K562 (cell line): ENCODE data around the gene DDOST. TPM values are rescaled to one million over a fixed set of nuclear protein-coding genes. Genes with fewer than 3 reads are reported as not detected.

Experiments used
- ATAC-seq: fragments of 200-7000 bp; cut with Tn5 transposase; 3 replicates; pipeline ENCODE4 v1.9.1; 2020; ENCODE audit warnings: moderate library complexity
- BruUV-seq: library from RNA; stranded (reverse); fragments of 400-500 nt; replicated peaks from 2 replicates; lab custom pipeline; 2021; lab: Mats Ljungman, UMichigan
- CTCF ChIA-PET: fragments of 300-600 bp; formaldehyde crosslinking; extraction: SDS; loops from one replicate; lab custom pipeline; 2021; ENCODE audit warnings: low intra/inter-chr PET ratio; lab: Yijun Ruan, JAX
- POLR2A ChIA-PET: fragments of 300-600, 350-650 bp; sonication (Branson Sonifier 250); formaldehyde crosslinking; extraction: SDS; loops from one replicate; lab custom pipeline; 2021; ENCODE audit warnings: antibody characterized with exemption, inconsistent platforms; lab: Yijun Ruan, JAX
- DNase-seq, 4 experiments: peaks; one replicate each; pipeline versions ENCODE4 v3.0.0 to v3.0.0-alpha.2; 2011 to 2018; ENCODE audit warnings: low spot score in 3 of 4, mixed read lengths in 3 of 4; ENCODE audit errors: extremely low read depth in 1 of 4
- FAIRE-seq: peaks from 2 replicates; lab custom pipeline; 2011; peaks lifted over from hg19 to GRCh38; lab: Jason Lieb, UNC
- H2AFZ ChIP-seq: 2 replicates; pipeline ENCODE4 v1.6.0; 2011; ENCODE audit warnings: low read depth, low read length, control low read depth, inconsistent platforms
- H3K27ac ChIP-seq: fragments of 200-600 bp; 3 replicates; pipeline ENCODE4 v1.8.0; 2011; ENCODE audit warnings: low read depth, mild to moderate bottlenecking, control low read depth, inconsistent platforms, low read length, moderate library complexity, mixed read lengths; ENCODE audit errors: extremely low read depth
- H3K27me3 ChIP-seq, 2 experiments: fragments of 300-600 bp in 1 of 2; 2 replicates in 1 of 2; 3 replicates in 1 of 2; pipeline versions ENCODE4 v1.6.0 to v1.8.0; 2011; ENCODE audit warnings: inconsistent platforms in 2 of 2, low read length in 2 of 2, mild to moderate bottlenecking in 1 of 2, mixed read lengths in 1 of 2, moderate library complexity in 1 of 2; ENCODE audit not compliant: control insufficient read depth in 2 of 2, insufficient read depth in 2 of 2
- H3K36me3 ChIP-seq: fragments of 300-600 bp; 3 replicates; pipeline ENCODE4 v1.8.0; 2011; ENCODE audit warnings: mild to moderate bottlenecking, low read length, inconsistent platforms; ENCODE audit not compliant: control insufficient read depth, insufficient read depth
- H3K4me1 ChIP-seq, 2 experiments: fragments of 200-600 bp in 1 of 2; replicated peaks in 1 of 2; 2 replicates in 1 of 2; 3 replicates in 1 of 2; pipeline versions ENCODE4 v1.5.1 to v1.8.0; 2011; ENCODE audit warnings: inconsistent platforms in 2 of 2, low read length in 2 of 2, mild to moderate bottlenecking in 1 of 2, mixed read lengths in 1 of 2, moderate library complexity in 1 of 2; ENCODE audit not compliant: control insufficient read depth in 2 of 2, insufficient read depth in 2 of 2
- H3K4me2 ChIP-seq: 2 replicates; pipeline ENCODE4 v1.6.1; 2011; ENCODE audit warnings: low read length, control low read depth, inconsistent platforms, mixed read lengths; ENCODE audit not compliant: insufficient read depth
- H3K4me3 ChIP-seq: fragments of 200-600 bp; sonication (generic), shearing (Covaris generic); 2 replicates; pipeline ENCODE4 v1.5.1; 2016; ENCODE audit warnings: control low read depth, inconsistent platforms
- H3K79me2 ChIP-seq: fragments of 200-600 bp; 3 replicates; pipeline ENCODE4 v1.8.0; 2011; ENCODE audit warnings: low read length, inconsistent platforms; ENCODE audit not compliant: control insufficient read depth, insufficient read depth
- H3K9ac ChIP-seq, 2 experiments: 2 replicates each; pipeline versions ENCODE4 v1.6.0 to v1.6.1; 2011; ENCODE audit warnings: low read depth in 2 of 2, low read length in 2 of 2, control low read depth in 1 of 2, inconsistent platforms in 1 of 2, mild to moderate bottlenecking in 1 of 2, mixed read lengths in 1 of 2; ENCODE audit not compliant: insufficient read depth in 1 of 2
- H3K9me1 ChIP-seq: one replicate; pipeline ENCODE4 v1.6.0; 2011; ENCODE audit warnings: inconsistent platforms, mild to moderate bottlenecking, low read length, moderate library complexity; ENCODE audit not compliant: control insufficient read depth, insufficient read depth
- H3K9me3 ChIP-seq: replicated peaks from 2 replicates; pipeline ENCODE4 v1.5.1; 2011; ENCODE audit warnings: low read depth, low read length, inconsistent platforms; ENCODE audit not compliant: control insufficient read depth, insufficient read depth
- H4K20me1 ChIP-seq: replicated peaks from 2 replicates; pipeline ENCODE4 v1.6.1; 2011; ENCODE audit warnings: low read length, inconsistent platforms, mixed read lengths; ENCODE audit not compliant: control insufficient read depth, insufficient read depth
- CBX3 ChIP-seq, 2 experiments: IDR thresholded peaks; 1 replicate in 1 of 2; 2 replicates in 1 of 2; pipeline ENCODE4 v1.6.1; 2012; ENCODE audit warnings: inconsistent platforms in 2 of 2, low read length in 2 of 2, borderline replicate concordance in 1 of 2, control low read depth in 1 of 2
- KLF16 ChIP-seq: IDR thresholded peaks from 2 replicates; pipeline ENCODE4 v1.6.1; 2016; ENCODE audit warnings: antibody characterized with exemption
- PKNOX1 ChIP-seq: fragments of 450-650 bp; IDR thresholded peaks from 2 replicates; pipeline ENCODE4 v1.6.1; 2016
- PML ChIP-seq: IDR thresholded peaks from 2 replicates; pipeline ENCODE4 v1.6.1; 2012; ENCODE audit warnings: low read length, inconsistent platforms
- ZZZ3 ChIP-seq: fragments of 450-650 bp; IDR thresholded peaks from 2 replicates; pipeline ENCODE4 v1.6.1; 2016; ENCODE audit warnings: antibody characterized with exemption, mild to moderate bottlenecking, moderate library complexity
- WGBS: fragments of 100-300 bp; shearing (Covaris generic); methylation state at CpG from one replicate; pipeline ENCODE4 v1.1.6; 2016; ENCODE audit warnings: low coverage, mixed read lengths; ENCODE audit not compliant: insufficient coverage; ENCODE audit errors: missing lambda C conversion rate; 5-methylcytosine and 5-hydroxymethylcytosine counted together
- in situ Hi-C: fragments of 300-500 bp; cut with MboI; formaldehyde crosslinking; loops from 4 replicates; pipeline ENCODE4 v1.15.0; 2018; ENCODE audit warnings: inconsistent platforms, mixed read lengths
- intact Hi-C: fragments of 100-400 bp; cut with micrococcal nuclease; formaldehyde crosslinking; loops from 2 replicates; pipeline ENCODE4 v1.14.2; 2022
- polyA plus RNA-seq, 8 experiments: library from polyadenylated mRNA; depleted of rRNA in 4 of 8; stranded (reverse) in 5 of 8; unstranded in 3 of 8; fragments of >200 nt; fragmentation: Nextera tagmentation in 2 of 8; fragmentation: Illumina TruSeq in 1 of 8; extraction: Ambion mirVana in 2 of 8; extraction: Trizol in 1 of 8; gene quantifications; 2 replicates each; pipeline versions ENCODE4 v1.2.1 to v1.2.3, GENCODE V29; 2011 to 2014; ENCODE audit warnings: inconsistent platforms in 1 of 8, missing spikeins in 1 of 8
- total RNA-seq, 7 experiments: library from RNA; depleted of rRNA in 6 of 7; stranded (reverse); fragments of >200 nt in 6 of 7; fragmentation: Illumina TruSeq in 2 of 7; extraction: Trizol in 2 of 7; gene quantifications; 2 replicates each; pipeline versions ENCODE4 v1.2.1 to v1.2.3, GENCODE V29; 2011 to 2021; ENCODE audit warnings: low replicate concordance in 1 of 7
- TF ChIP-seq, protein P1 (sequence below): fragments of 450-650 bp; IDR thresholded peaks from 2 replicates; pipeline ENCODE4 v1.6.1; 2016; ENCODE audit warnings: borderline replicate concordance
- TF ChIP-seq, protein P2 (sequence below), 2 experiments: fragments of 450-650 bp in 1 of 2; IDR thresholded peaks; 2 replicates each; pipeline ENCODE4 v1.6.1; 2011 to 2017; ENCODE audit warnings: low read depth in 2 of 2, antibody characterized with exemption in 1 of 2, borderline replicate concordance in 1 of 2, low read length in 1 of 2, mild to moderate bottlenecking in 1 of 2, mixed read lengths in 1 of 2; ENCODE audit not compliant: control insufficient read depth in 1 of 2

DDOST gene
- total and polyA plus RNA-seq, 9 of the 15 experiments (the other 6 are each of a cell fraction or from before 2014, with no cell fraction given): 173 to 306 (median 222) TPM

DNA sequence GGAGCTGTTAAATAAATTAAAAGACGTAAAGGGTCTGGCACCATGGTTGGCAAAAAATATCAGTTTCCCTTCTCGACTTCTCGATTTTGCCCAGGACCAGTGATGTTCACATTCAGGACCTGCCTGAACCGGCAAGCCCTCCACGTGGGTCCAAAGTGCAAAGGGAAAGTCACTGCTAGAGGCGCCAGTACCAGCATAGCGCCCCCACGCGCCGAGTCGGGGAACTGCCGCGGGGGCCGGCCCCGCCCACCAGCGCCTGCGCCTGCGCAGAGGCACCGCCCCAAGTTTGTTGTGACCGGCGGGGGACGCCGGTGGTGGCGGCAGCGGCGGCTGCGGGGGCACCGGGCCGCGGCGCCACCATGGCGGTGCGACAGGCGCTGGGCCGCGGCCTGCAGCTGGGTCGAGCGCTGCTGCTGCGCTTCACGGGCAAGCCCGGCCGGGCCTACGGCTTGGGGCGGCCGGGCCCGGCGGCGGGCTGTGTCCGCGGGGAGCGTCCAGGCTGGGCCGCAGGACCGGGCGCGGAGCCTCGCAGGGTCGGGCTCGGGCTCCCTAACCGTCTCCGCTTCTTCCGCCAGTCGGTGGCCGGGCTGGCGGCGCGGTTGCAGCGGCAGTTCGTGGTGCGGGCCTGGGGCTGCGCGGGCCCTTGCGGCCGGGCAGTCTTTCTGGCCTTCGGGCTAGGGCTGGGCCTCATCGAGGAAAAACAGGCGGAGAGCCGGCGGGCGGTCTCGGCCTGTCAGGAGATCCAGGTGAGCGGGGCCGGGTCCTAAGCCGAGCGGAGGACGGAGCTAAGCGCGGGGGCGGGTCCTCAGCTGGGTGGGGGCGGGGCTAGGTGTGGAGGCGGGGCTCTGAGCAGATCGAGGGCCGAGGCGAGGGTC lies 27.7 kb downstream of the DDOST start, which contains the start of gene PINK1:
PINK1 (plus strand) TSS at position 269 of the 875 bp plus-strand sequence; CDS start at position 360, 91 bp downstream.
- CTCF ChIA-PET: interaction anchor here (0.6 to 2.0 kb wide), 5 partner anchors 58 to 637 kb away, joined by 3 to 14 read pairs (median 3); no protein-coding TSS in a partner anchor
- H3K9ac ChIP-seq: peak within 1 kb of the TSS; percentile 71 to 88
- peak within 1 kb of the TSS; percentile 74 for H3K27ac ChIP-seq
- peak within 1 kb of the TSS; percentile 85 for H3K4me2 ChIP-seq
- no TSS peak for BruUV-seq
- peak within 1 kb of the TSS; percentile 98 for H2AFZ ChIP-seq
- H3K9me1 ChIP-seq: no peaks in the 10 kb centered on the region
- H3K27me3 ChIP-seq: no peaks in the 10 kb centered on the region
- DNase-seq: peak; percentile 90 to 96 (median 95)
- intact Hi-C loops: loop anchor here (1.0 kb wide), 1 partner anchor 58 kb away; no protein-coding TSS in a partner anchor
- POLR2A ChIA-PET: interaction anchor here (0.6 to 1.3 kb wide), 11 partner anchors 9 to 1972 kb away, joined by 3 to 5 read pairs (median 3); partner anchors contain the start of gene MUL1
- H3K4me3 ChIP-seq: peak within 1 kb of the TSS; percentile 96
- ATAC-seq: peak; percentile 95
- no peaks in the 10 kb centered on the region for H3K79me2 ChIP-seq
- no peaks in the 10 kb centered on the region for H3K36me3 ChIP-seq
- H3K4me1 ChIP-seq: peaks cover 12% of the 10 kb centered on the region in 2 experiments; a peak in 4 of 5 replicates
- H4K20me1 ChIP-seq: 0 out of 2 replicates have a peak, but pooled peaks cover 7% of the 10 kb centered on the region
- FAIRE-seq: peak; percentile 70
- in situ Hi-C loops: no loop called here
- under 1% methylated on average over 89 of the region's 93 CpGs for WGBS
- H3K9me3 ChIP-seq: no peaks in the 10 kb centered on the region
- TF ChIP-seq PKNOX1: 0 out of 2 replicates have a peak, but pooled peaks have one; percentile 24
- 0 out of 2 replicates have a peak, but pooled peaks have one; percentile 28 for TF ChIP-seq PML
- TF ChIP-seq, protein P1, sequence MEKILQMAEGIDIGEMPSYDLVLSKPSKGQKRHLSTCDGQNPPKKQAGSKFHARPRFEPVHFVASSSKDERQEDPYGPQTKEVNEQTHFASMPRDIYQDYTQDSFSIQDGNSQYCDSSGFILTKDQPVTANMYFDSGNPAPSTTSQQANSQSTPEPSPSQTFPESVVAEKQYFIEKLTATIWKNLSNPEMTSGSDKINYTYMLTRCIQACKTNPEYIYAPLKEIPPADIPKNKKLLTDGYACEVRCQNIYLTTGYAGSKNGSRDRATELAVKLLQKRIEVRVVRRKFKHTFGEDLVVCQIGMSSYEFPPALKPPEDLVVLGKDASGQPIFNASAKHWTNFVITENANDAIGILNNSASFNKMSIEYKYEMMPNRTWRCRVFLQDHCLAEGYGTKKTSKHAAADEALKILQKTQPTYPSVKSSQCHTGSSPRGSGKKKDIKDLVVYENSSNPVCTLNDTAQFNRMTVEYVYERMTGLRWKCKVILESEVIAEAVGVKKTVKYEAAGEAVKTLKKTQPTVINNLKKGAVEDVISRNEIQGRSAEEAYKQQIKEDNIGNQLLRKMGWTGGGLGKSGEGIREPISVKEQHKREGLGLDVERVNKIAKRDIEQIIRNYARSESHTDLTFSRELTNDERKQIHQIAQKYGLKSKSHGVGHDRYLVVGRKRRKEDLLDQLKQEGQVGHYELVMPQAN: peak; percentile 66; the same call in 1 of the 2 replicates
- peak in 1 of 2 experiments; percentile 92; a peak in 2 of 3 replicates for TF ChIP-seq CBX3 (IDR thresholded peaks at IDR 0.05; ENCODE audit: borderline replicate concordance in 1 of 2, low read length in 2 of 2)
- no peak; the same call in 1 of the 2 replicates for TF ChIP-seq KLF16
- TF ChIP-seq, protein P2, sequence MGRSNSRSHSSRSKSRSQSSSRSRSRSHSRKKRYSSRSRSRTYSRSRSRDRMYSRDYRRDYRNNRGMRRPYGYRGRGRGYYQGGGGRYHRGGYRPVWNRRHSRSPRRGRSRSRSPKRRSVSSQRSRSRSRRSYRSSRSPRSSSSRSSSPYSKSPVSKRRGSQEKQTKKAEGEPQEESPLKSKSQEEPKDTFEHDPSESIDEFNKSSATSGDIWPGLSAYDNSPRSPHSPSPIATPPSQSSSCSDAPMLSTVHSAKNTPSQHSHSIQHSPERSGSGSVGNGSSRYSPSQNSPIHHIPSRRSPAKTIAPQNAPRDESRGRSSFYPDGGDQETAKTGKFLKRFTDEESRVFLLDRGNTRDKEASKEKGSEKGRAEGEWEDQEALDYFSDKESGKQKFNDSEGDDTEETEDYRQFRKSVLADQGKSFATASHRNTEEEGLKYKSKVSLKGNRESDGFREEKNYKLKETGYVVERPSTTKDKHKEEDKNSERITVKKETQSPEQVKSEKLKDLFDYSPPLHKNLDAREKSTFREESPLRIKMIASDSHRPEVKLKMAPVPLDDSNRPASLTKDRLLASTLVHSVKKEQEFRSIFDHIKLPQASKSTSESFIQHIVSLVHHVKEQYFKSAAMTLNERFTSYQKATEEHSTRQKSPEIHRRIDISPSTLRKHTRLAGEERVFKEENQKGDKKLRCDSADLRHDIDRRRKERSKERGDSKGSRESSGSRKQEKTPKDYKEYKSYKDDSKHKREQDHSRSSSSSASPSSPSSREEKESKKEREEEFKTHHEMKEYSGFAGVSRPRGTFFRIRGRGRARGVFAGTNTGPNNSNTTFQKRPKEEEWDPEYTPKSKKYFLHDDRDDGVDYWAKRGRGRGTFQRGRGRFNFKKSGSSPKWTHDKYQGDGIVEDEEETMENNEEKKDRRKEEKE (IDR thresholded peaks at IDR 0.05; ENCODE audit: borderline replicate concordance in 1 of 2, control insufficient read depth in 1 of 2, low read depth in 2 of 2, low read length in 1 of 2): no peak
- no peak for TF ChIP-seq ZZZ3
